Stimulated activated naive B cell treated with anti-CD40 and anti-IgM and Interleukin-4, amounts not matched to agents 10 μg/mL and 1 μg/mL and 100 μg/mL, for 72 hours (primary cell): Measurements from ENCODE around the gene RUNX2.

Source experiments
- ATAC-seq, 2 donors: fragments of 150-1000 bp; cut with Tn5 transposase; replicated peaks; 2 replicates each; pipeline ENCODE4 v1.10.0; 2021; ENCODE audit warnings: moderate library complexity in 1 of 2
- DNase-seq: peaks from one replicate; pipeline ENCODE4 v3.0.0; 2021
- H3K27ac Mint-ChIP-seq: one replicate; pipeline ENCODE4 v1.8.0; 2022; ENCODE audit warnings: mild to moderate bottlenecking, mixed read lengths
- H3K27me3 Mint-ChIP-seq, 2 donors: one replicate each; pipeline ENCODE4 v1.8.0; 2022; ENCODE audit warnings: mixed read lengths in 2 of 2
- H3K36me3 Mint-ChIP-seq, 2 donors: one replicate each; pipeline ENCODE4 v1.8.0; 2022; ENCODE audit warnings: mixed read lengths in 2 of 2, mild to moderate bottlenecking in 1 of 2
- H3K4me1 Mint-ChIP-seq, 2 donors: one replicate each; pipeline ENCODE4 v1.8.0; 2022; ENCODE audit warnings: mixed read lengths in 2 of 2, mild to moderate bottlenecking in 1 of 2
- H3K4me3 Mint-ChIP-seq, 2 donors: one replicate each; pipeline ENCODE4 v1.8.0; 2022; ENCODE audit warnings: mild to moderate bottlenecking in 2 of 2, mixed read lengths in 2 of 2, moderate library complexity in 1 of 2
- H3K9me3 Mint-ChIP-seq, 2 donors: one replicate each; pipeline ENCODE4 v1.8.0; 2022; ENCODE audit warnings: mixed read lengths in 2 of 2, mild to moderate bottlenecking in 1 of 2

RUNX2 gene

DNA sequence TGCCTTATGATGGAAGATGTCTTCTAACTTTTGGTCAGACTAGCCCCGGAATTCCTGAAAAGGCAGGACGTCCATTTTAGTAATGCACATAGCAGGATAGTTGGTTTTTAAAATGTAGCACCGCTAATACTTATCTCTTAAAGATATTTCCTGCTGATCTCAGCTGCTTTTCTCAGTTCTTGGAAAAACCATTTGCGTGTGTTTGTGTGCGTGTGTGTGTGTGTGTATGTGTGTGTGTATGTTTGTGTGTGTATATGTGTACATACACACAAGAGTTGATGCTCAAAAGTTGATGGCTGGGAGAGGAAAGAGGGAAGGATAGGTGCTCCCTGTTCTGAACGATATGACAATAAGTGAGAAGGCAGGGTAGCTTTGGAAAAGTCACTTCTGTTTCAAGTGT lies 111.3 kb downstream of the RUNX2 start:
- no peaks in the 10 kb centered on the region for H3K36me3 Mint-ChIP-seq
- peaks cover 4 to 18% of the 10 kb centered on the region in 2 donors for H3K4me1 Mint-ChIP-seq
- DNase-seq = no peak
- no peaks in the 10 kb centered on the region for H3K9me3 Mint-ChIP-seq
- H3K4me3 Mint-ChIP-seq = no peak overlapping the region
- H3K27ac Mint-ChIP-seq = no peak overlapping the region
- H3K27me3 Mint-ChIP-seq = peaks cover 4 to 18% of the 10 kb centered on the region in 2 donors
- no peak for ATAC-seq

- H3K4me3 Mint-ChIP-seq = no peak overlapping the region
- no peaks in the 10 kb centered on the region for H3K36me3 Mint-ChIP-seq
- no peak for DNase-seq
- H3K27ac Mint-ChIP-seq = no peak overlapping the region
- no peaks in the 10 kb centered on the region for H3K9me3 Mint-ChIP-seq
- ATAC-seq = no peak
- peaks cover 4 to 18% of the 10 kb centered on the region in 2 donors for H3K27me3 Mint-ChIP-seq
- H3K4me1 Mint-ChIP-seq = peaks cover 4 to 18% of the 10 kb centered on the region in 2 donors
Measured at GRCh38 chr6:45439861-45440388, 111.8 kb downstream of the RUNX2 start.

GRCh38 chr6:45441851-45442453 lies 113.8 kb downstream of the RUNX2 start:
- Mint-ChIP-seq H3K4me3 (no peak overlapping the region), H3K9me3 (no peaks in the 10 kb centered on the region), H3K36me3 (no peaks in the 10 kb centered on the region), H3K4me1 (peaks cover 4 to 10% of the 10 kb centered on the region in 2 donors), H3K27ac (no peak overlapping the region), H3K27me3 (peaks cover 9 to 18% of the 10 kb centered on the region in 2 donors)
- ATAC-seq = no peak
- DNase-seq = no peak

GRCh38 chr6:45442716-45443115 lies 114.6 kb downstream of the RUNX2 start:
- no peaks in the 10 kb centered on the region for H3K9me3 Mint-ChIP-seq
- H3K36me3 Mint-ChIP-seq = no peaks in the 10 kb centered on the region
- peaks cover 4% of the 10 kb centered on the region in 2 donors for H3K4me1 Mint-ChIP-seq
- no peak overlapping the region for H3K27ac Mint-ChIP-seq
- no peak overlapping the region for H3K4me3 Mint-ChIP-seq
- DNase-seq = no peak
- ATAC-seq = no peak
- peaks cover 12 to 18% of the 10 kb centered on the region in 2 donors for H3K27me3 Mint-ChIP-seq

DNA sequence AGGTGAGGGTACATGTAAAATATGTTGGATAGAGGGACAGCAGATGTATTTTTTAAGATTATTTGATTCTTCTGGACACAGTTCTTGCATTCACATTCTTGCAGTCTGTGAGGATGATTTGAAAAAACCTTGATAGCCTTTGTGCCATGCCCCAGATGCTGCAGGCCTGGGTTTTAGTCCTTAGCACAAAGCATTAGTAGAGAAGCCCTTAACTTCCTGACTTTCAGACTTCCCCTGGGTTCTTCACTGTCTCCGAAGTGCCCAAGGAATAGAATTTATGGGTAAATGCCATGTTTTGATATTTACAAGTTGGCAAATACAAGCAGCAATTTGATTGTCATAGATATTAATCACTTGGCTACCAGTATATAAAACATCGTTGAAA lies 117.2 kb downstream of the RUNX2 start:
- Mint-ChIP-seq H3K4me1 (peaks cover 0 to 4% of the 10 kb centered on the region in 2 donors), H3K4me3 (no peak overlapping the region), H3K36me3 (no peaks in the 10 kb centered on the region), H3K27me3 (peaks cover 9% of the 10 kb centered on the region in 2 donors), H3K9me3 (no peaks in the 10 kb centered on the region), H3K27ac (no peak overlapping the region)
- ATAC-seq (no peak), DNase-seq (no peak)

DNA sequence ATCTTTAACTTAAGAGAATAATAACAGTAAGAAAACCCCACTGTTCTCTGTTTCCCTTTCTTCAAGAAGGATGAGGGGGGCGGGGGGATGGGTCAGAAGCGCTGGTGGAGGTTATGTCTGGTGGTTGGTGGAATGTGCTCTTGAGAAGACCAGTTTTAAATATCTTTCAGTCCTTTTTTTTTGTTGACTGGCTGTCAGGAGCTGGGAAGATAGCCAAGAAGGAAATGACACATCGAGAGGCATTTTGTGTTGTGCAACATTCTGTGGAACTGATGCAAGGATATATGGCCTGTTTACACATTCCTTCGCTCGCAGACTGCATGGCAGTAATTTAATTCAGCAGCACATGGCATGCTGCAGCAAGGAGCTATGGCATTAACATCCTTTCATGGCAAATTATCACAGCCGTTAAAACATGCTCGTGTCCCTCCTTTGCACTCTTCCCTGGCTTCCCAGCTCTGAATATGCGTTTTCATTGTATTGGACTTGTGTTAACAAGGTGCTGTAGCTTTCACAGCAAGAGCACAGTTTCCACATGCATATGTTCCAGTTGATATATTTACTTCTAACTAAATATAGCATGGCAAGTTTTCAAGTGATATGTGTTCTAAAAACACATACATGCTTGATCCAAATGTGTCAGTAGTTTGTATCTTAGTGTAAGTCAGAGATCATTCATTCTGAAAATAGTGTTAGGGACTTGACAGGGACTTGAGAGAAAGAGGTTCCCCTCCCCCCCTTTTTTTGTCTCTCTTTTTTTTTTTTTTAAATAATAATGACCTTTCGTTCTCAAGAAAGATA lies 117.8 kb downstream of the RUNX2 start:
- ATAC-seq (no peak), DNase-seq (no peak)
- no peaks in the 10 kb centered on the region for H3K9me3 Mint-ChIP-seq
- H3K4me1 Mint-ChIP-seq = peaks cover 0 to 4% of the 10 kb centered on the region in 2 donors
- peaks cover 9% of the 10 kb centered on the region in 2 donors for H3K27me3 Mint-ChIP-seq
- H3K4me3 Mint-ChIP-seq = no peak overlapping the region
- H3K27ac Mint-ChIP-seq = no peak overlapping the region
- no peaks in the 10 kb centered on the region for H3K36me3 Mint-ChIP-seq

GRCh38 chr6:45447005-45447404 lies 118.9 kb downstream of the RUNX2 start:
- peaks cover 0 to 4% of the 10 kb centered on the region in 2 donors for H3K4me1 Mint-ChIP-seq
- ATAC-seq (no peak), DNase-seq (no peak)
- no peaks in the 10 kb centered on the region for H3K36me3 Mint-ChIP-seq
- H3K27me3 Mint-ChIP-seq = peaks cover 9 to 16% of the 10 kb centered on the region in 2 donors
- no peak overlapping the region for H3K27ac Mint-ChIP-seq
- no peak overlapping the region for H3K4me3 Mint-ChIP-seq
- H3K9me3 Mint-ChIP-seq = no peaks in the 10 kb centered on the region

DNA sequence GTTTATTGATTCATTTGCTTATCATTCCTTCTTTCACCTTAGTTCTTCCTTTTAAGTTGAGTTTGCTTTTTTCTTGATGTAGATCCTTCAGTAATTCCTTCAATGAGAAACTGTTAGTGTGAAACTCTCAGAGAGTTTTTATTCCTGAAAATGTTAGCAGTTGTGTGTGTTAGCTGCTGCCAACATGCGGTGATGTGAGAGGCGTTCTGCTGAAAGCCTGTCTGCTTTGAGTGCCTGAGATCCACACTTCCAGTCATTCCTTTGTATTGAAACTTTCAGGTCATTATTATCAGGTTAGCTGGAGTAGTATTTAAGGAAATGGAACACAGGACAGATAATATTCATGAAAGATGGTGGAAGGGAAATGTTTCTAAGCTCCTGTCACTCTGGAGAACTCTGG lies 119.6 kb downstream of the RUNX2 start:
- ATAC-seq (no peak), DNase-seq (no peak)
- Mint-ChIP-seq H3K4me1 (peaks cover 0 to 4% of the 10 kb centered on the region in 2 donors), H3K4me3 (no peak overlapping the region), H3K27ac (no peak overlapping the region), H3K27me3 (peaks cover 9 to 17% of the 10 kb centered on the region in 2 donors), H3K9me3 (no peaks in the 10 kb centered on the region), H3K36me3 (no peaks in the 10 kb centered on the region)

GRCh38 chr6:45448417-45449389 lies 120.6 kb downstream of the RUNX2 start:
- H3K27ac Mint-ChIP-seq = no peak overlapping the region
- peaks cover 9 to 21% of the 10 kb centered on the region in 2 donors for H3K27me3 Mint-ChIP-seq
- H3K9me3 Mint-ChIP-seq = no peaks in the 10 kb centered on the region
- peaks cover 0 to 4% of the 10 kb centered on the region in 2 donors for H3K4me1 Mint-ChIP-seq
- DNase-seq (no peak), ATAC-seq (no peak)
- no peaks in the 10 kb centered on the region for H3K36me3 Mint-ChIP-seq
- no peak overlapping the region for H3K4me3 Mint-ChIP-seq

GRCh38 chr6:45450132-45450531 lies 122.0 kb downstream of the RUNX2 start:
- DNase-seq (no peak), ATAC-seq (no peak)
- Mint-ChIP-seq H3K27me3 (peaks cover 9 to 21% of the 10 kb centered on the region in 2 donors), H3K4me3 (no peak overlapping the region), H3K27ac (no peak overlapping the region), H3K9me3 (no peaks in the 10 kb centered on the region), H3K4me1 (peaks cover 0 to 4% of the 10 kb centered on the region in 2 donors), H3K36me3 (no peaks in the 10 kb centered on the region)

GRCh38 chr6:45450831-45451230 lies 122.7 kb downstream of the RUNX2 start:
- DNase-seq (no peak), ATAC-seq (no peak)
- no peak overlapping the region for H3K4me3 Mint-ChIP-seq
- H3K9me3 Mint-ChIP-seq = no peaks in the 10 kb centered on the region
- peaks cover 9 to 18% of the 10 kb centered on the region in 2 donors for H3K27me3 Mint-ChIP-seq
- peaks cover 0 to 2% of the 10 kb centered on the region in 2 donors for H3K4me1 Mint-ChIP-seq
- no peak overlapping the region for H3K27ac Mint-ChIP-seq
- no peaks in the 10 kb centered on the region for H3K36me3 Mint-ChIP-seq

DNA sequence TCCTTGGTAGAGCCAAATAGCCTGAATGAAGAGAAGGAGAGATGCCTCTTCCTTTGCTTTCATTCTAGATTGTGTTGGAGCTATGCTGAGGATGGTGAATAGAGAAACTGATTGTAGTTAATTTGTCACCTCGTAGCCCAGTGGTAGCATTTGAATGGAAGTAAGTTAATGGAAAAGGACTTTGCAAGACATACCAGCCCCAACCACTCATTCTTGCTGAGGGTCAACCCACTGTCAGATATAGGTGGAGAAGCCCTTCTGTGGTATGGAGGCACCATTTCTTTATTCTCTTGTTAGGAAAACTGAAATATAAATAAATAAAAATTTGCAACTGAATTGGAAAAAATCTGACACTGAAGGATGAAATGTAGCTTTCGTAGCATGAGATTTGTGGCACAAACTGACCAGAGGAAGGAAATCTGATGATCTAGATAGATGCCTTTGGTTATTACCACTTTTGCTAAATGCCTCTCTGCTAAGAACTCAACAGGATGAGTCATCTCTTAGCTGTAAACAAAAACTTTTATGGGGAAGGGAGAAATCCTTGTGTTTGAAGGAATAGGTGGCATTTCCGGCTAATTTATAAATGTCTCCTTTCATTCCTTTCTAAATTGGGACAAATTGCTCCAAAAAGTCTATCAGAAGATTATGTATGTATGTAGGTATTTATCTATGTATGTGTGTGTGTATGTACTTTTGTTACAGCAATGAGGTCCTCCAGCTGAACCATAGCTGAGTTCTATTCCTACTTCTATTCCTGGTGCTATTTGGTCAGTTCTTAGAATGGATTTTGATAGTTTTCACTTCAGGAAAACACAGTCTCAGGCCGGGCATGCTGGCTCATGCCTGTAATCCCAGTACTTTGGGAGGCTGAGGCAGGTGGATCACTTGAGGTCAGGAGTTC lies 126.1 kb downstream of the RUNX2 start:
- no peak for ATAC-seq

GRCh38 chr6:45455408-45455807 lies 127.3 kb downstream of the RUNX2 start:
- H3K9me3 Mint-ChIP-seq = no peaks in the 10 kb centered on the region
- no peak overlapping the region for H3K27ac Mint-ChIP-seq
- DNase-seq (no peak), ATAC-seq (no peak)
- no peaks in the 10 kb centered on the region for H3K36me3 Mint-ChIP-seq
- H3K4me1 Mint-ChIP-seq = no peaks in the 10 kb centered on the region
- H3K4me3 Mint-ChIP-seq = no peak overlapping the region
- H3K27me3 Mint-ChIP-seq = peaks cover 0 to 12% of the 10 kb centered on the region in 2 donors

More for the DNA sequence above, 126.1 kb downstream of the RUNX2 start:
- DNase-seq = no peak
- H3K4me3 Mint-ChIP-seq = no peak overlapping the region
- H3K36me3 Mint-ChIP-seq = no peaks in the 10 kb centered on the region
- no peak overlapping the region for H3K27ac Mint-ChIP-seq
- peaks cover 0 to 12% of the 10 kb centered on the region in 2 donors for H3K27me3 Mint-ChIP-seq
- H3K4me1 Mint-ChIP-seq = no peaks in the 10 kb centered on the region
- no peaks in the 10 kb centered on the region for H3K9me3 Mint-ChIP-seq
